Inflammatory macrophage treated with lipopolysaccharide for 4 hours (primary cell): ENCODE measurements around the gene SELENOP.

Experiments
- DNase-seq: peaks from one replicate; pipeline ENCODE4 v3.0.0-alpha.2; 2020

The SELENOP gene

DNA sequence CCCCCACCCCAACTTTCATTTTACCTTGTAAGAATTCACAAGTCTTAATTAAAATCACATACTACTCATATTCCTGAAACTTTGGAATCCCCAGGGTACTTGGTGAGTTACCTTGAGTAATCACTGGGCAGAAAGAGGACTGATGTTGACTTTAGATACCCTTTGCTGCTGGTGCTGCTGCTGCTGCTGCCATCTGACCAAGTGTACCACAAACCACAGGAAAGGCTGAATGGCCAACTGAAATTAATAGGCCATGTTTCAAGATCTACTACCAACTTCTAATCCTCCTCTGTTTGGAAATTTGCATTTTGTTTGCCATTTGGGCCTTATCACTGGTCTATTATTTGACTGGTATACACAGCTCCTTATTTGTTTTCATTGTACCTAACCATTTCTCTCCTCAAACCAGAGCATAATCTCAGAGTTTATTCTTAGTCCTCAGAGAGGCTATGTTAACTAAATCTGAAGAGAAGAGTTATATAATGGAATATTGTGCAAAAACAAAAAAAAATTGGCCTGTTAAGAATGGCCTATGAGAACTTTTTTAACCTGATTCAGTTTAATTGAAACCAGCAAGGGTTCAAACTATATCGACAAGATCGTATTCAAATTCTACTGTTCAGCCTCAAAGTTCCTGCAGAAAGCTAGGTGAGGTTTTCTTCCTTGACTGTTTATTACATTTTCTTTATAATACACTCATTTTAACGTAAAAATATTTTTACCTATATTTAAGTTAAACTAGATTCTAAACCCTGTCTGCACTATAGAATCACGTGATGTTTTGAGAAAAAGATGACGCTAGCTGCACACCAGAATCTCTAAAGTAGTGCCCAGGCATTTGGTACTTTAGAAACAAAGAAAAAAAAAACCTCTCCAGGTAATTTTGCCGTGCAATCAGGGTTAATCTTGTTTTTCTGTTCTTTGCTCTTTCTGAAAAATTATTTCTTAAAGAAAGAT lies 13.1 kb downstream of the SELENOP start:
- no peak for DNase-seq

DNA sequence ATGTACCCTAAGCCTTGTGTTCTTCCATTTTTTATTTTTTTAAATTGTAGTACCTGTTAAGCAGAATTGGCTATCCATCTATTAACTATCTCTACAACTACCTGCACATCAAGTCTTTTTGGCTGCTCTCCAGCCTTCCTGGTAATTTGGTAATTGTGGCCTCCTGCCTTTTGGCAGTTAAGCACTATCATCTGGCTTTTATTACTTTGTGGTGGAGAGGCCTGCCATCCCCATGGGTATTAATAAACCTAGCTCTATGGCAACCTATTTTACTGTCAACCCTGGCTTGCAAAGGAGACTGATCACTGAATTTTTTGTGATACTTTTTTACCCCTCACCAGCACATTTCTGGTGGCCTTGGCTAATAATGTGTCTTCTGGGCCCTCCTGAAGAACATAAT lies 20.5 kb downstream of the SELENOP start:
- DNase-seq = no peak

DNA sequence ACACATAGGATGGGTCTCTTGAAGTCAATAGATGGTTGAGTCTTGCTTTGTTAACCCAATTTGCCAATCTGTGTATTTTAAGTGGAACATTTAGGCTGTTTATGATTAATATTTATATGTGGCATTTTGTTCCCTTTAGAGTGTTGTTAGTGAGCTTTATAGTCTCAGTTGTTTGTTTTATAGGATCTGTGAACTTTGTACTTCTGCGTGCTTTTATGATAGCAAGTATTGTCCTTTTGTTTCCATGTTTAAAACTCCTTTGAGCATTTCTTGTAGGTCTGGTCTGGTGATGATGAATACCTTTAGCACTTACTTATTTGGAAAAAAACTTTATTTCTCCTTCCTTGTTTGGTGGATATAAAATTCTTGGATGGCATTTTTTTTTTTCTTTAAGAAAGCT lies 23.8 kb downstream of the SELENOP start:
- DNase-seq = no peak

DNA sequence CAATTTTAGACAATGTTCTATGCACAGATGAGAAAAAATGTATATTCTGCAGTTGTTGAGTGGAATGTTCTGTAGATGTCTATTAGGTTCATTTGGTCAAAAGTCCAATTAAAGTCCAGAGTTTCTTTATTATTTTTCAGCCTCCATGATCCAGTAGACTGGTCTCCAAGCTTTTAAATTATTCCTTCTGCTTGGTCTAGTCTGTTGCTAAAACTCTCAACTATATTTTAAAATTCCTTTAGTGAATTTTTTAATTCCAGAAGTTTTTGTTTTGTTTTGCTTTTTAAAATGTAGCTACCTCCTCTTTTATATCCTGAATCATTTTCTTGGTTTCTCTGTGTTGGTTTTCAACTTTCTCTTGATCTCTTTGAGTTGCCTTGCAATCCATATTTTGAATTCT lies 24.6 kb downstream of the SELENOP start:
- no peak for DNase-seq

DNA sequence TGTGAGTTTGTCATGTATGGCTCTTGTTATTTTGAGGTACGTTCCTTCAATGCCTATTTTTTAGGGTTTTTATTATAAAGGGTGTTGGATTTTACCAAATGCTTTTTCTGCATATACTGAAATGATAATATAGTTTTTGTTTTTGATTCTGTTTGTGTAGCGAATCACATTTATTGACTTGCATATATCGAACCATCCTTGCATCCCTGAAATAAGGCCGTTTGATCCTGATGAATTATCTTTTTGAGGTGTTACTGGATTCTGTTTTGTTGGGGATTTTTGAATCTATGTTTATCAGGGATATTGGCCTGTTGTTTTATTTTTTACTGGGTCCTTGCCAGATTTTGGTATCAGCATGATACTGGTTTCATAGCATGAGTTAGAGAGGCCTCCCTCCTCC lies 25.9 kb downstream of the SELENOP start:
- DNase-seq = no peak

DNA sequence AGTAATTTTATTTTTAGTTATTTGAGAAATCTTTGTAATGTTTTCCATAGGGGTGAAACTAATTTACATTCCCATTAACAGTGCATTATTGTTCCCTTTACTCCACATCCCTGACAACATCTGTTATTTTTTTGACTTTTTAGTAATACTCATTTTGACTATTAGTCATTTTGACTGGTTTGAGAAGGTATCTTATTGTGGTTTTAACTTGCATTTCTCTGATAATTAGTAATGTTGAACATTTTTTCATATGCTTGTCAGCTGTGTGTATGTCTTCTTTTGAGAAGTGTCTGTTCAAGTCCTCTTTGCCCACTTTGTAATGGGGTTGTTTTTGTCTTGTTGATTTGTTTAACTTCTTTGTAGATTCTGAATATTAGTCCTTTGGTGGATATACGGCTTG lies 27.6 kb downstream of the SELENOP start:
- no peak for DNase-seq

DNA sequence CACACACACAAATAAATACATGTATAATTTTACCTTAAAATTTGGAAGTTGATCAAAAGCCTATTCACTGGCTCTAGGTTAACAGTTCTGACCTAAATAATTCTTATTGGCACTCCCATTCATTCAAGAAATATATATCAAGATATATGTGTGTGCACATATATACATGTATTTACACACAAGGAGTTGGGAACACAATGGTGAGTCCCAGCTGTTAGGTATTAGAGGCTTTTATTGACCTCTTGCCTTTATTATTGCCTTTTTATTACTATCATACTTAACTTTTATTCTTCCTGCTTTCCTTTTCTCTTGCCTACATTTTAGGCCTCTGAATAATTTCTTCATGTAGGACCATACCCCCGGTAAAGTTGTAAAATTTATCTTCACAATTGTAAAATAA lies 30.1 kb downstream of the SELENOP start:
- no peak for DNase-seq

DNA sequence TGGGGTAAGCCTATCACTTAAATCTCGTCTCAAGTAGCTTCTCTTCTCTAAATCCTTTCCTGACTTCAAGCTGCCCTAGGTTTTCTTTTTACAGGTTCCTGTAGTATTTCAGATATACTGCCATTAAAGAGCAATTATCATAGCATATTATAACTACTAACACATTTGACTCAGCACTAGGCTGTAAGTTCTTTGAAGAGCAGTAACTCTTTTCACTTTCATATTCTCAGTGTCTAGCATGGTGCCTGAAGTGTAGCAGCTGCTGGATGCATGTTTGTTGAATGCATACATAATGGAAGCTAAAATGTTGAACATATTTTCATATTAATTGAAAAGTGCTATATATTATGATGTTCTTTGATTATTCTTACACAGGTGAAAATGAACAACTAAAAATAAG lies 32.6 kb downstream of the SELENOP start:
- no peak for DNase-seq

DNA sequence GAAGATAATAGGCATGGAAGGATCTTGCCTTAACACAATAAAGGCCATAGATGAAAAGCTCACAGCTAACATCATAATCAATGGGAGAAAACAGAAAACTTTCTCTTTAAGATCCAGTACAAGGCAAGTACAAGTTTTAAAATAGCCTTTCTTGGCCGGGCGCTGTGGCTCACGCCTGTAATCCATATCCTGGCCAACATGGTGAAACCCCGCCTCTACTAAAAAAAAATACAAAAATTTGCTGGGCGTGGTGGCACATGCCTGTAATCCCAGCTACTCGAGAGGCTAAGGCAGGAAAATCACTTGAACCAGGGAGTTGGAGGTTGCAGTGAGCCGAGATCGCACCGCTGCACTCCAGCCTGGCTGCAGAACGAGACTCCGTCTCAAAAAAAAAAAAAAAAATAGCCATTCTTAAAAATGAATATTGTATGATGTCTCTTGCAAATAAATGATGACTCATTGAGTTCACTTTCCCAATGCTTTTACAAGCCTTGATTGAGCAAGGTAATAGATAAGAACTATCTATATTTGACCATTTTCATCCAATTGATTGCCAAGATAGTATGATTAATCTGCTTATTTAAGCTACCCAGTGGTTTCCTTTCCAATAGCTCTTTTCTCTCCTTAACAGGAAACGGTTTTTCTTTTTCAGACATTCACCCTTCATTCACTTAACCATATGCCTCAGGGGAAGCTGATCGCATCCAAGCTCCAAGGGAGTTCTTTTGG lies 39.3 kb downstream of the SELENOP start:
- no peak for DNase-seq

DNA sequence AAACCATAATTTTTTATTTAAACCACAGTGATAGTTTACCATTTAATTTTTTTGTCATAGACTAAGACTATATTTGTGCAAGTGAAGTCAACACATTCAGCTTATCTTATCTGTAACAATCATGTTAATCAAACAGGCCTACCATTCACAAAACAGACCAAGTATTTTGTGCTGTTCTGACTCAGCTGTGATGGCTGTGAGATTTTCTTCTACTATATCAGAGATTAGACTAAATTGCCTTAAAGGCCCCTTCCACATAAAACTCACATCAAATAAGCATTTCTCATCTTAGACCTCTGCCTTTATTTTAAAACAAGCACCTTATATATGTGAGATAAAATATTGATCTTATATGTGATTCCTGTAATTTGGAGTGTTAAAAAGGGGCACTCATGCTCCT lies 41.7 kb downstream of the SELENOP start:
- no peak for DNase-seq

DNA sequence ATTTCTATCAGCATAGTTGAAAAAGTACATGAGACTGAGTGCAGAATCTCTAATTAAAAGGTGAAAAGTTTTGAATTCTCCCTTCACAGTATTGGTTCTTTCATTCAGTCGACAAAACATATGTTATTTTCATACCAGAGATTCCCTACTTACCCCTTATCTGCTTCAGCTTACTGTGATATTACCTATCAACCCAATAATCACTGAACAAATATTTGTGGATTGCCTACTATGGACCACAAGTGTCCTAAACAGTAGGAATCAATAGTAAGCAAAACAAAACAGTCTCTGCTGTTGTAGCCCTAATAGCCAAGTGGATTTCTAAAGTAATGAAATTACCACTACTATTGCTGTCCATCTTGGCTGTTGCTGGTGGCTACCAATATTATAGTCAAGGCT lies 43.6 kb downstream of the SELENOP start:
- no peak for DNase-seq

DNA sequence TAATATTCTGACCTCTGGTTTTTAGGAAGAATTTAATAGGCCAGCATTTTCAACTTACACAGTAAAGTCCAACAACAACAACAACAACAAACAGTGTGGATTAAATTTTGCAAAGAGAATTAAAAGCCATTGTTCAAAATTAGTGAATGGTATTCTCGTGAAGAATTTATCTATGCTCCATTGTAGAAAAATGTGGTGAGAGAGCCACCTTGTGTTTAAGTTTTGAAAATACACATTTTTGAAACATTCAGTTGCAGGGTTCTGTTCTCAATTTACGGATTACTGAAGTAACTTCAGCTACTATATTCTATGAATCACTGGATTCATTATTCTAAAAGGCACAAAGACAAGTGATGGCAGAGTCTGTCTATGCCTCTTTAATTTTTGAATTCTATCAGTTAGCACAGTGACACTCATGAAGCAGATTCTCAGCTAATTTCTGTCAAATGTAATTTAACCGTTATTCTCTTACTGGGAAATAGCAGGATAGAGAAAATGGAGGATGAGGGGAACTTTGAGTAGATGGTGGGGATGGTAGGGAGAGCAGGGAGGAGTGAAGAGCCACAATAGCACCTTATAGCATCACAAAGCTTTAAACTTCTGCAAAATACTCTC lies 44.1 kb downstream of the SELENOP start:
- DNase-seq = peak; percentile 45

DNA sequence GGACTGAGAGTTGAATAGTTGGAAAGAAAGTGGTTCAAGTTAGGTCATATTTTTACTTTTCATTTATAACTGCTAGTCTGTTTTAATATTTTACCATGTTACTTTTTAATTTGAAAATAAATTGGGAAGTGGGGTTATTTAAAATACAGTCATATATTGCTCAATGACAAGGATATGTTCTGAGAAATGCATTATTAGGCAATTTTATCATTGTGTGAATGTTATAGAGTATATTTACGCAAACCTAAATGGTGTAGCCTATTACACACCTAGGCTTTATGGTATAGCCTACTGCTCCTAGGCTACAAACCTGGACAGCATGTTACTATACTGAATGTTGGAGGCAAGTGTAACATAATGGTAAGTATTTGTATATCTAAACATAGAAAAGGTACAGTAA lies 49.9 kb downstream of the SELENOP start:
- peak; percentile 51 for DNase-seq

DNA sequence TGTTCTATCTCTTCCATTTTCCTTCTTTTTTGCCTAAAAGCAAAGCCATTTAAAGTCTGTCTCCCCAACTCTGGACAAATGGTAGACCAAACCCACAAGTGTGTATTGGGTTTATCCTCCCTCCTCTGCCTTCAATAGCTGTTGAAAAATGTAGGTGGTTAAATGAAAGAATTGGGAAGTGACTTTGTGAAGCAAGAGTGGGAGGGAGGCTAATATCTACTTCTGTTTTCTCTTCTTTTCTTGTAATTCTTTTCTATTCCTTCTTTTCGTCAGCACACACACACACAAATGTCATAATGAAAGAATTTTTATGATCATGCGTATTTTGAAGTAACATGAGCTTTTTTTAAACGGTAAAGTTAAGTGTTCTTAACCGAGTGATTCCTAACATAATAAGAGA lies 51.3 kb downstream of the SELENOP start:
- peak; percentile 58 for DNase-seq

DNA sequence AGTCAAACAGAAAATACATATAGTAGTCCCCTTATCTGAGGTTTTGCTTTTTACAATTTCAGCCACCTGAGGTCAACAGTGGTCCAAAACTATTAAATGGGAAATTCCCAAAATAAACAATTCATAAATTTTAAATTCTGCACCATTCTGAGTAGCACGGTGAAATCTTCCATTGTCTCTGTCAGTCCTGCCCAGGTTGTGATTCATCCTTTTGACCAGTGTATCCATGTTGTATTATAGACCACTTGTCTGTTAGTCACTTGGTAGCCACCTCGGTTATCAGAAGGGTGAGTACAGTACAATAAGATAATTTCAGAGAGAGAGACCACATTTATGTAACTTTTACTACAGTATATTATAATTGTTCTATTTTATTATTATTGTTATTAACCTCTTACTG lies 52.2 kb downstream of the SELENOP start:
- DNase-seq = peak; percentile 10

DNA sequence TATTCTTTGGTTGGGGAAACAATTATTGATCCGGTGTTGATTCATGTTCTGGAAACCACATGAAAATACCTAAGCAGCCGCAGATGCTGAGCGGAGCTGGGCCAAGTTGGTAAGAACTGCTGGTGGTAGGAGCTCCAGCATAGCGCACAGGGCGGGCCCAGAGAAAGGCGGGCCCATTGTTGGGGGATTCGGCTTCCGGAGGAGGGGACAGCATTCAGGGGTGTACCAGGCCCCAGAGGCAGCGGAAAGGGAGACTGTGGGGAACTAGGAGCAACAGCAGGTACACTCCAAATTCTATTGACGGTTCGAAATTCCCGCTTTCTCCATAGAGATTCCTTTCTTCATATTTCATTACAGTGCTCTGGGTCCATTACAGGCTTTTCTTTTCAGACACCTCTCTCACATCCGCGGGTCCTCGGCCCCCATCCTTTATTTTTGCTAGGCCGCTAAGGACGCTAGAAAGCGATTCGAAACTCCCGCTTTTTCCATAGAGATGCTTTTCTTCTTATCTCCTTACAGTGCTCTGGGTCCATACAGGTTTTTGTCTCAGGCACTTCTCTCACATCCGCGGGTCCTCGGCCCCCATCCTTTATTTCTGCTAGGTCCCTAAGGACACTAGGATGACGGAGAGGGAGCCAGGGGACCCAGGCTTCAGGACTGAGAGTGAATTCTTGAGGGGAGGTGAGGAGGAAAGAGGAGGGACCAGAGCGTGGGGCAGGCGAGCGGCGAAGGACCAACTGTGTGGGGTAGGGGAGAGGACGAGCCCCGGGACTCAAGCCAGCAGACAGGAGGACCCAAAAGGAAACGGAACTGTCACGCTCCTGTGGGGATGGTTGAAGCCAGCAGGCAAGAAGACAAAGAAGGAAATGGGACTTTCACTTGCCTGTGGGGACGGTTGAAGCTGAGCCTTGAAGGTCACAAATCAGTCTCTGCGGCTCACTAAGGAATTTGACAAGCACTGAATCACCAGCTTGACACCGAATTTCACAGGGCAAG lies 54.8 kb downstream of the SELENOP start, which contains the start of gene CCDC152:
Gene CCDC152, plus strand, starts transcription at position 213 of the 996 bp plus-strand sequence. CDS start 2,304 bp downstream, outside the sequence.
- DNase-seq = peak; percentile 63

DNA sequence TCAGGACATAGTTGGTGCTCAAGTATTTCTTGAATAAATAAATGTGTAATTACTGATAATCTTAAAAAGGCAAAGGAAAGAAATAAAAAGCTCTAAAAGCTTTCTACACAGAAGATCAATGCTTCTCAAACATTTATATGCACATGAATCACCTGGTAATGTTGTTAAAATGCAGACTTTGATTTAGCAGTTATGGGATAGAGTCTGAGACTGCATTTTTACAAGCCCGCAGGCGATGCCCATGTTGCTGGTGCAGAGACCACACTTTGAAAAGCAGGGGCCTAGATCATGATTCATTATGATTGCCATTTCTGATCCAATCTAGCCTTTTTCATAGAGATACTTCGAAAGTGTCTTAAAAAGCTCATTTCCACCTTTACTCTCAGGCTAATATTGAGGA lies 58.6 kb downstream of the SELENOP start:
- DNase-seq = no peak

DNA sequence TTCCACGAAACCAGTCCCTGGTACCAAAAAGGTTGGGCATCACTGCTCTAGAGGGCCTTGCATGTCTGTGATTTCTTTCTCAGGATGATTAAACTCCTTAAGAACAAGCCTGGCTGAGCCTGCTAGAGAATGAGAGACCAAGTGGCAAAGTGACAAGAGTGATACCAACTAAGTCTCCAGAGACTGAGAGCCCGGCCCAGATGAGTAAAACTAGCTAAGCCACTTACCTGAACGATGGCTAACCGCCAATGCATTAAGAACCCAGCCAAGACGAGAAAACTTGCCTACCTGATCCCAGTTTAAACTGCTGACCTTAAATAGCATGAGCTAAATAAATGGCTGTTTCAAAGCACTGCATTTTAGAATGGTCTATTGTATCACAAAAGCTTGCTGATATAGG lies 60.6 kb downstream of the SELENOP start:
- no peak for DNase-seq

DNA sequence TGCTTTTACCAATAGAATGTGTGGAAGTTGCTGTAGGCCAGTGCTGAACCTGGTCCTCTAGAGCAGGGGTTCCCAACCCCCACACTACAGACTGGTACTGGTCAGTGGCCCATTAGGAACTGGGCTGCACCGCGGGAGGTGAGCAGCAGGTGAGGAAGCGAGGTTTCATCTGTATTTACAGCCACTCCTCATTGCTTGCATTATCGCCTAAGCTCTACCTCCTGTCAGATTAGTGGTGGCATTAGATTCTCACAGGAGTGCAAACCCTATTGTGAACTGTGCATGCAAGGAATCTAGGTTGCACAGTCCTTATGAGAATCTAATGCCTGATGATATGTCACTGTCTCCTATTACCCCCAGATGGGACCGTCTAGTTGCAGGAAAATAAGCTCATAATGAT lies 61.2 kb downstream of the SELENOP start:
- DNase-seq = no peak
